HG03159 (cell line): ENCODE measurements around the gene CERKL.
"Not testable (repeated sequence)": the region's sequence is repeated elsewhere in the genome, so short reads cannot be mapped to it uniquely, and the experiment has no call there.

Experiments
- ATAC-seq: cut with Tn5 transposase; IDR thresholded peaks from one replicate; pipeline ENCODE4 v1.9.1; 2021; ENCODE audit warnings: mild to moderate bottlenecking, moderate library complexity; ENCODE audit not compliant: unreplicated experiment

CERKL gene

GRCh38 chr2:181656450-181657291, at the start of gene CERKL:
Gene CERKL (minus strand): TSS chr2:181657105. CDS start chr2:181657006, 99 bp downstream.
- peak; percentile 90 for ATAC-seq

GRCh38 chr2:181702519-181702918, 45.6 kb upstream of the CERKL start:
- not testable (repeated sequence) for ATAC-seq

GRCh38 chr2:181698223-181698622, 41.3 kb upstream of the CERKL start:
- ATAC-seq: no peak

- ATAC-seq: no peak
These were observed 40.7 kb upstream of the CERKL start for GRCh38 chr2:181697571-181697970.

- ATAC-seq: no peak
These were observed 40.2 kb upstream of the CERKL start for GRCh38 chr2:181697126-181697525.

GRCh38 chr2:181694271-181694670, 37.4 kb upstream of the CERKL start:
- no peak for ATAC-seq

- no peak for ATAC-seq
These were observed 34.0 kb upstream of the CERKL start for GRCh38 chr2:181690860-181691259.

GRCh38 chr2:181686576-181687185, 29.8 kb upstream of the CERKL start:
- ATAC-seq: no peak

GRCh38 chr2:181685150-181685688, 28.3 kb upstream of the CERKL start:
- no peak for ATAC-seq

GRCh38 chr2:181684454-181685149, 27.7 kb upstream of the CERKL start:
- no peak for ATAC-seq

- ATAC-seq: no peak
These were observed 26.9 kb upstream of the CERKL start for GRCh38 chr2:181683518-181684453.

GRCh38 chr2:181682795-181683517, 26.1 kb upstream of the CERKL start:
- ATAC-seq: no peak

GRCh38 chr2:181682026-181682789, 25.3 kb upstream of the CERKL start:
- ATAC-seq: no peak

- no peak for ATAC-seq
These were observed 24.3 kb upstream of the CERKL start for GRCh38 chr2:181680937-181681811.

GRCh38 chr2:181680055-181680936, 23.4 kb upstream of the CERKL start, which contains the start of gene NEUROD1:
Gene NEUROD1 (minus strand): TSS chr2:181680517. CDS start chr2:181678860, 1,657 bp downstream.
- peak; percentile 41 for ATAC-seq

- ATAC-seq: no peak
These were observed 22.7 kb upstream of the CERKL start for GRCh38 chr2:181679544-181679979.
